DOHH2 (cell line): ENCODE measurements around the gene CTSZ.
A peak's percentile ranks its signal among the peaks of the same experiment; 100 is the strongest.

Source experiments
- H3F3A ChIP-seq: fragments of 200-600 bp; sonication (generic), shearing (Covaris generic); 2 replicates; pipeline ENCODE4 v1.6.0; 2016; ENCODE audit warnings: antibody characterized with exemption, mild to moderate bottlenecking; ENCODE audit not compliant: control insufficient read depth, insufficient read depth
- H3K27ac ChIP-seq: fragments of 200-600 bp; sonication (generic); 2 replicates; pipeline ENCODE4 v1.5.1; 2014; ENCODE audit warnings: low read depth, mild to moderate bottlenecking, low read length, moderate library complexity
- H3K27me3 ChIP-seq: fragments of 200-600 bp; sonication (generic); 2 replicates; pipeline ENCODE4 v1.6.1; 2014; ENCODE audit warnings: mild to moderate bottlenecking, low read length, mixed read lengths; ENCODE audit not compliant: control insufficient read depth
- H3K36me3 ChIP-seq: fragments of 200-600 bp; sonication (generic); 2 replicates; pipeline ENCODE4 v1.6.1; 2014; ENCODE audit warnings: mild to moderate bottlenecking, low read length, moderate library complexity, mixed read lengths; ENCODE audit not compliant: control insufficient read depth
- H3K4me1 ChIP-seq: fragments of 200-600 bp; sonication (generic); 2 replicates; pipeline ENCODE4 v1.6.1; 2014; ENCODE audit warnings: mild to moderate bottlenecking, low read length, mixed read lengths; ENCODE audit not compliant: control insufficient read depth
- H3K4me2 ChIP-seq: fragments of 200-600 bp; sonication (generic); 2 replicates; pipeline ENCODE4 v1.6.0; 2014; ENCODE audit warnings: mild to moderate bottlenecking, low read length, moderate library complexity
- H3K4me3 ChIP-seq: fragments of 200-600 bp; sonication (generic); 2 replicates; pipeline ENCODE4 v1.5.1; 2014; ENCODE audit warnings: mild to moderate bottlenecking, low read length, mixed read lengths
- H3K79me2 ChIP-seq: fragments of 200-600 bp; sonication (generic); 2 replicates; pipeline ENCODE4 v1.6.1; 2014; ENCODE audit warnings: mild to moderate bottlenecking, low read length, mixed read lengths; ENCODE audit not compliant: control insufficient read depth
- H3K9me2 ChIP-seq: fragments of 200-600 bp; sonication (generic); replicated peaks from 2 replicates; pipeline ENCODE4 v1.6.1; 2014; ENCODE audit warnings: mild to moderate bottlenecking, low read length, mixed read lengths; ENCODE audit not compliant: control insufficient read depth
- H3K9me3 ChIP-seq: fragments of 200-600 bp; sonication (generic); 2 replicates; pipeline ENCODE4 v1.6.1; 2014; ENCODE audit warnings: antibody characterized with exemption, low read length, mixed read lengths; ENCODE audit not compliant: control insufficient read depth, insufficient read depth
- H4K20me1 ChIP-seq: fragments of 200-600 bp; sonication (generic); 2 replicates; pipeline ENCODE4 v1.6.0; 2014; ENCODE audit warnings: low read depth, mild to moderate bottlenecking, antibody characterized with exemption, low read length, moderate library complexity; ENCODE audit not compliant: control insufficient read depth, insufficient read depth
- CTCF ChIP-seq: fragments of 200-600 bp; sonication (generic); IDR thresholded peaks from one replicate; pipeline ENCODE4 v1.5.1; 2014; ENCODE audit warnings: antibody characterized with exemption, mild to moderate bottlenecking, low read depth, low read length; ENCODE audit not compliant: poor library complexity, severe bottlenecking
- EZH2phosphoT487 ChIP-seq: fragments of 200-600 bp; sonication (generic); IDR thresholded peaks from 2 replicates; pipeline ENCODE4 v1.6.1; 2017; ENCODE audit warnings: borderline replicate concordance, mild to moderate bottlenecking, antibody characterized with exemption, low read length, moderate library complexity, mixed read lengths

Gene CTSZ

GRCh38 chr20:58970146-58970545 is 36.9 kb downstream of the CTSZ start:
- Histone ChIP-seq H3K4me2 (peak overlapping the region; percentile 53), H3K27me3 (0 out of 2 replicates have a peak, but pooled peaks cover 5% of the 10 kb centered on the region), H3K4me3 (peak overlapping the region; percentile 25; the same call in 1 of the 2 replicates), H3K9me3 (peaks cover 9% of the 10 kb centered on the region; the same call in 1 of the 2 replicates), H3K36me3 (no peaks in the 10 kb centered on the region), H3K27ac (no peak overlapping the region), H3F3A (peaks cover 4% of the 10 kb centered on the region; the same call in 1 of the 2 replicates), H3K4me1 (peaks cover 21% of the 10 kb centered on the region), H3K79me2 (no peaks in the 10 kb centered on the region), H3K9me2 (no peaks in the 10 kb centered on the region), H4K20me1 (no peaks in the 10 kb centered on the region)
- no peak for TF ChIP-seq CTCF
- TF ChIP-seq EZH2phosphoT487 = no peak

GRCh38 chr20:58969439-58969838 is 37.6 kb downstream of the CTSZ start:
- H3K4me1 ChIP-seq = peaks cover 20% of the 10 kb centered on the region
- H4K20me1 ChIP-seq = no peaks in the 10 kb centered on the region
- no peak for TF ChIP-seq CTCF
- no peak for TF ChIP-seq EZH2phosphoT487
- H3K27me3 ChIP-seq = 0 out of 2 replicates have a peak, but pooled peaks cover 5% of the 10 kb centered on the region
- peaks cover 3% of the 10 kb centered on the region; the same call in 1 of the 2 replicates for H3F3A ChIP-seq
- H3K79me2 ChIP-seq = no peaks in the 10 kb centered on the region
- H3K4me2 ChIP-seq = peak overlapping the region; percentile 53; the same call in 1 of the 2 replicates
- no peaks in the 10 kb centered on the region for H3K36me3 ChIP-seq
- H3K4me3 ChIP-seq = no peak overlapping the region
- H3K9me2 ChIP-seq = no peaks in the 10 kb centered on the region
- no peak overlapping the region for H3K27ac ChIP-seq
- H3K9me3 ChIP-seq = peaks cover 9% of the 10 kb centered on the region; the same call in 1 of the 2 replicates

- peaks cover 9% of the 10 kb centered on the region; the same call in 1 of the 2 replicates for H3K9me3 ChIP-seq
- peaks cover 13% of the 10 kb centered on the region for H3K27me3 ChIP-seq
- TF ChIP-seq CTCF = no peak
- H3K4me2 ChIP-seq = no peak overlapping the region
- H4K20me1 ChIP-seq = no peaks in the 10 kb centered on the region
- H3K4me1 ChIP-seq = peaks cover 11% of the 10 kb centered on the region
- H3K27ac ChIP-seq = no peak overlapping the region
- H3F3A ChIP-seq = peaks cover 3% of the 10 kb centered on the region; the same call in 1 of the 2 replicates
- no peaks in the 10 kb centered on the region for H3K36me3 ChIP-seq
- H3K9me2 ChIP-seq = no peaks in the 10 kb centered on the region
- no peaks in the 10 kb centered on the region for H3K79me2 ChIP-seq
- H3K4me3 ChIP-seq = no peak overlapping the region
Measured at GRCh38 chr20:58967652-58968429, 39.2 kb downstream of the CTSZ start.
